T1000 (cell line): ENCODE results near the gene RXFP3.
"Not testable (repeated sequence)": the region's sequence is repeated elsewhere in the genome, so short reads cannot be mapped to it uniquely, and the experiment has no call there.

ENCODE experiments used
- DNase-seq: peaks from one replicate; lab custom pipeline; 2025; ENCODE audit warnings: mixed read lengths; lab: John Stamatoyannopoulos, UW

RXFP3 gene, protein sequence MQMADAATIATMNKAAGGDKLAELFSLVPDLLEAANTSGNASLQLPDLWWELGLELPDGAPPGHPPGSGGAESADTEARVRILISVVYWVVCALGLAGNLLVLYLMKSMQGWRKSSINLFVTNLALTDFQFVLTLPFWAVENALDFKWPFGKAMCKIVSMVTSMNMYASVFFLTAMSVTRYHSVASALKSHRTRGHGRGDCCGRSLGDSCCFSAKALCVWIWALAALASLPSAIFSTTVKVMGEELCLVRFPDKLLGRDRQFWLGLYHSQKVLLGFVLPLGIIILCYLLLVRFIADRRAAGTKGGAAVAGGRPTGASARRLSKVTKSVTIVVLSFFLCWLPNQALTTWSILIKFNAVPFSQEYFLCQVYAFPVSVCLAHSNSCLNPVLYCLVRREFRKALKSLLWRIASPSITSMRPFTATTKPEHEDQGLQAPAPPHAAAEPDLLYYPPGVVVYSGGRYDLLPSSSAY

DNA sequence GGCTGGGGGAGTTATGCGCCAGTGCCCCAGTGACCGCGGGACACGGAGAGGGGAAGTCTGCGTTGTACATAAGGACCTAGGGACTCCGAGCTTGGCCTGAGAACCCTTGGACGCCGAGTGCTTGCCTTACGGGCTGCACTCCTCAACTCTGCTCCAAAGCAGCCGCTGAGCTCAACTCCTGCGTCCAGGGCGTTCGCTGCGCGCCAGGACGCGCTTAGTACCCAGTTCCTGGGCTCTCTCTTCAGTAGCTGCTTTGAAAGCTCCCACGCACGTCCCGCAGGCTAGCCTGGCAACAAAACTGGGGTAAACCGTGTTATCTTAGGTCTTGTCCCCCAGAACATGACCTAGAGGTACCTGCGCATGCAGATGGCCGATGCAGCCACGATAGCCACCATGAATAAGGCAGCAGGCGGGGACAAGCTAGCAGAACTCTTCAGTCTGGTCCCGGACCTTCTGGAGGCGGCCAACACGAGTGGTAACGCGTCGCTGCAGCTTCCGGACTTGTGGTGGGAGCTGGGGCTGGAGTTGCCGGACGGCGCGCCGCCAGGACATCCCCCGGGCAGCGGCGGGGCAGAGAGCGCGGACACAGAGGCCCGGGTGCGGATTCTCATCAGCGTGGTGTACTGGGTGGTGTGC is at the start of gene RXFP3:
RXFP3 (plus strand) TSS at position 6 of the 636 bp plus-strand sequence; CDS start at position 361, 355 bp downstream.
- DNase-seq = no peak

DNA sequence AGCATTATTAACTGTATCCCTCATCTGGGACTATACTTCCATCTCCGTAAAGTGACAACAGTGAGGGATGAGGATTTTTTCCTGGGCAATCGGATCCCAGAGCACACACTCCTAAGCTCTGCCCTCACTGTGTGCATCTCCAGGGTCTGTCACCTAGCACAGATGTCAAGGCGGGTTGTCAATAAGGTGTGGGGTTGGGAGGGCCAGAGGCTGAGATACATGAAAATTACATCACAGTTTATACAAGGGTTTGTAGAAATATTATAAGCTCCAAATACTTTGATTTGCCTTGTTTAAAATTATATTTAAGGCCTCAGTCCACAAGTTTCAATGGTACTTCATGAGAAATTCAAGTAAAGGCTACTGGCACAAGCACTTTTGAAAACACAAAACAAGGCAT is 48.9 kb upstream of the RXFP3 start:
- DNase-seq = no peak

GRCh38 chr5:33888587-33888986 is 47.6 kb upstream of the RXFP3 start:
- no peak for DNase-seq

DNA sequence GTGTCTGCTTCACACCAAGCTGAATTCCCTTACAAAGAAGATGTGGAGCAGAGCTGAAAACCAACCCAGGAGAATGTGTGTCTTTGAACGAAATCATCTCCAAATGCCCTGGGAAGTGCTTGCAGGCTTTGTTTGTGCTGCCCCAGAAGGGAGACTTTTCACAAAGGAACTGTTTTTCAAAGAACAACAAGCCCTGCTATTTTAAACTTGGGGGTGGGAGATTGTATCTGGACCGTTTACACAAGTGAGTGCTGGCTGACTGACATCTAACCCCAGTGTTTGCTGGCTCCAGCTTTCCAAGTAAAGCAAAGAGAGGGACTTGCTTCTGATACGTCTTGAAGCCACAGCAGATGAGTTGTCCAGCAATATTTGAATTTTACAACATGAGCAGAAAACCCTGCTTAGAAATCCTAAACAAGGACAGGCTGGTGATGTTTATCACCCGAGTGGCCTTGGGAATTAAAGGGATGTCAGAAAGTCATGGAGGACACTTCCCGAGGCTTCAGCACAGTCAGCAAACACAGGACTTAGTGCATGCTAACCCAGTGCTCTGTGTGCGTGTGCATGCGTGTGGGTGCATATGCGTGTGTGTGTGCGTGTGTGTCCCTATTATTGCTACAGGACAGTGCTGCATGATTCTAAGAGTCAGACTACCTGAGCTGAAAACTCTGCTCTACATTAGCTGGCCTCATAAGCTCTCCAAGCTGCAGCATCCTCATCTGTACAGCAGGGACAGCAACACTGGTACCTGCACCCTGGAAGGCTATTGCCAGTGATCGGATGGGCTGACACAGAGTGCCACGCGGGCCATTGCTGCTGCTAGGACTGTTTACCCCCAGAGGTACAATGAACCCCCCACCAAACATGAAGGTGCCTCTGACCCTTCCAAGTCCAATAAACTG is 45.8 kb upstream of the RXFP3 start:
- no peak for DNase-seq

DNA sequence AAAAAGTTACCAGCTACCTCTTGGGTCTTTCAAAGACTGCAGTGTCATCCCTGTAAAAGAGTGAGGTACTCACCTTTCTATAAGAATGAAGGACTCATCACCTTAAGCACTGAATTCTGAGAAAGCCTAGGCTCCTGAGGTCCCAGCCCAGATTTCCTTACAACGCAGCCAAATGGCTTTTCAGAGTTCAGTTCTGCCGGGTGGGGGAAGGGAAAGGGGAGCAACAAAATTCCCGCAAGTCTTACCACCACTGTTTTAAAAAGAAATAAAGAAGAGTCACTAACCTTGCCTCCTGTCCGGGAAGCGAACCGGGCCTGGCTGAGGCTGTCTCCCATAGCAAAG is 44.8 kb upstream of the RXFP3 start:
- no peak for DNase-seq

GRCh38 chr5:33891788-33892619 is 44.2 kb upstream of the RXFP3 start, which contains the start of gene ADAMTS12:
Gene ADAMTS12 (minus strand): TSS chr5:33891990. CDS start chr5:33891856, 134 bp downstream.
- DNase-seq = peak; percentile 57

GRCh38 chr5:33892620-33893137 is 43.5 kb upstream of the RXFP3 start:
- DNase-seq = peak; percentile 71

DNA sequence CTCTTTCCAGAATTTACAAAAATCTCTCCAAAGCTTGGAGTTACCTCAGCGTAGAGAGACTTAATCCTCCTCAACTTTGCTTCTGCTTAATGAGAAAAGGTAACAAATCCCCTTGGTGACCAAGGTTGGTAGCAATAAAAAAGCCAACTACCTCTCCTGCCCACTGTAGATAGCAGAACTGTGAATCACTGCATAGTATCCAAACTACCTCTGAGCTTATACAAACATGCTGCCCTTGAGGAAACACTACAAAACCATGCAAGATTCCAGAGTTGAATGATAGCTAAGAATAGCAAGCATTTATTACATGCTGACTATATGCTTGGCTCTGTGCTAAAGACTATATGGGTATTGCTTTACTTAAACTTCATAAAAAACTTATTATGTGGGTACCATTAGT is 41.6 kb upstream of the RXFP3 start:
- no peak for DNase-seq

- no peak for DNase-seq
Observed at GRCh38 chr5:33901156-33901555, 35.0 kb upstream of the RXFP3 start.

DNA sequence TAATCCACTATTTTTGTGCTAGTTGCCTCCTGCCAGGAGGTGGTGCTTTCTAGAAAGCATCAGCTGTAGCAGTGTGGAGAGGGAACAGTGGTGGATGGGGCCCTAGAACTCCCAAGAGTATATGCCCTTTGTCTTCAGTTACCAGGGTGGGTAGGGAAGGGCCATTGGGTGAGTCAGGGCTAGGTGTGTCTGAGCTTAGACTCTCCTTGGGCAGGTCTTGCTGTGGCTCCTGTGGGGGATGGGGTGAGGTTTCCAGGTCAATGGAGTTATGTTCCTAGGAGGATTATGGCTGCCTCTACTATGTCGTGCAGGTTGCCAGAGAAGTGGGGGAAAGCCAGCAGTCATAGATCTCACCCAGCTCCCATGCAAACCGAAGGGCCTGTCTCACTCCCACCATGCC is 33.1 kb upstream of the RXFP3 start:
- no peak for DNase-seq

- no peak for DNase-seq
Observed at GRCh38 chr5:33905381-33905780, 30.8 kb upstream of the RXFP3 start.

DNA sequence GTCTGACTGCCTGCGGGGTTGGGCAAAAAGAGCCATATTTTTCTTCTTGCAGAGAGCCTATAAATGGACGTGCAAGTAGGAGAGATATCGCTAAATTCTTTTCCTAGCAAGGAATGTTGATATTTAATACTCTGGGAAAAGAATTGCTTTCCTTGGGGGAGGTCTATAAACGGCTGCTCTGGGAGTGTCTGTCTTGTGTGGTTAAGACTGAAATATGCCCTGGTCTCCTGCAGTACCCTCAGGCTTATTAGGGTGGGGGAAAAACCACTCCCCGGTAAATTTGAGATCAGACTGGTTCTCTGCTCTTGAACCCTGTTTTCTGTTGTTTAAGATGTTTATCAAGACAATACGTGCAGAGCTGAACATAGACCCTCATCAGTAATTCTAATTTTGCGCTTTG is 29.9 kb upstream of the RXFP3 start:
- DNase-seq = not testable (repeated sequence)

- DNase-seq = not testable (repeated sequence)
Observed at GRCh38 chr5:33914844-33915243, 21.3 kb upstream of the RXFP3 start.

- no peak for DNase-seq
Observed at GRCh38 chr5:33921002-33921401, 15.2 kb upstream of the RXFP3 start.

DNA sequence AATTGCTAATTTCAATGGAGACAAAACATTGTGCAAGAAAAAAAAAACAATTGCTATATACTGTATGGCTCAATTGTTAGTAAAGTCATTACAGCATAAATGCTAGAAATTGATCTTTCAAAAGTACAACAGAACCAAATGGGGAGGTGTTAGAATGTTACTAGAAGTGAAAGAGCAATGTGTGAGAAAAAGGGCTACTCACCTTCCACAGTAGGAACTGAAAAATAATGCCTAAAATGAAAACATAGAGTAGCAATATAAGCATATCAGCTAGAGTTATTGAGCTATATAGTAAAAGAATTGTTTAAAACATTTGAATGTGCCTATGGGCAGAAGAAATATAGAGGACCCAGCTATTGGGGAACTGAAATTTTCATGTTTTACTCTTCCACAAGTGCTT is 10.9 kb upstream of the RXFP3 start:
- DNase-seq = no peak

- DNase-seq = no peak
Observed at GRCh38 chr5:33927685-33928084, 8.5 kb upstream of the RXFP3 start.

DNA sequence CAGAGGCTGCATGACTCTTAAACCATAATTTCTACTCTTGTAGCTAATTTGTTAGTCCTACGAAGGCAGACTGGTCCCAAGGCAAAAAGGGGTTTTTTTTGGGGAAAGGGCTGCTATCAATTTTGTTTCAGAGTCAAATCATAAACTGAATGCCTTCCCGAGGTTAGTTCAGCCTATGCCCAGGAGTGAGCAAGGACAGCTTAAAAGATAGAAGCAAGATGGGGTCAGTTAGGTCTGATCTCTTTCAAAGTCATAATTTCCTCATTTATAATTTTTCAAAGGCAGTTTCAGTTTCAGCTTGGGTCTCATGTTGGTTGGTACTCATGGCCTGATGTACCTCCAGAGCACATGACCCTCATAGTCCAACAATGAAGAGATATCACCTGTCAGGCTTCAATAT is 7.9 kb upstream of the RXFP3 start:
- no peak for DNase-seq

DNA sequence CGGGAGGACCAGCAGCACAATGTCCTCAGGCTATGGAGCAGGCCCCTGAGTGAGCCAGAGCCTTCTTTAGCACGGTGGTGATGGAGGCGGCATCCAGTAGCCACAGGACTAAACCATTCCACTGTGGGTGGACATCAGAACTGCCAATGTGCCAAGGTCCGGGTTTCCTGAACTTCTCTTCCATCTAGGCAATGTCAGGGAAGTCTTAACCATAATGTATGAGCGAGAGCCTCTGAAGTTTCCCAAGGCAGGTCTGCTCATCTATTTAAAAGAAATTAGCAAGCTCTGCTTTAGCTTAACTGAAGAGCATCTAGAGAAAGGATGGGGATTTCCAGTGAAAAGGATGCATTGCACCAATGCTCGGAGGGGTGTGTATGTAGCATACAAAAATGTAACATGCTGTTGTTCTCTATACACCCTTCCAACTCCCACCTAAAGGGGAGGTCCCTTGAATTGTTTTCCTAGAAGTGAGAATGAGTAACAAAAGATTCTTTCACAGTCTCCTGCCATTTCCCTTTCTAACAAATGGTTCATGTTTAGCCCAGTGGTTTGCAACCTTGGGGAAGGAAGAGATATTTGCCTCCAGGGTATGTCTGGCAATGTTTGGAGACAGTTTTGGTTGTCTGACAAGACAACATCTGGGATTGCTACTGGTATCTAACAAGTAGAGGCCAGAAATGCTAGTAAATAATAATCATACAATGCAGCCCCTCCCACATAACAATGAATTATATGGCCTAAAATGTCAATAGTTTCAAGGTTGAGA is 6.1 kb upstream of the RXFP3 start:
- DNase-seq = no peak

- DNase-seq = no peak
Observed at GRCh38 chr5:33931136-33931535, 5.0 kb upstream of the RXFP3 start.

DNA sequence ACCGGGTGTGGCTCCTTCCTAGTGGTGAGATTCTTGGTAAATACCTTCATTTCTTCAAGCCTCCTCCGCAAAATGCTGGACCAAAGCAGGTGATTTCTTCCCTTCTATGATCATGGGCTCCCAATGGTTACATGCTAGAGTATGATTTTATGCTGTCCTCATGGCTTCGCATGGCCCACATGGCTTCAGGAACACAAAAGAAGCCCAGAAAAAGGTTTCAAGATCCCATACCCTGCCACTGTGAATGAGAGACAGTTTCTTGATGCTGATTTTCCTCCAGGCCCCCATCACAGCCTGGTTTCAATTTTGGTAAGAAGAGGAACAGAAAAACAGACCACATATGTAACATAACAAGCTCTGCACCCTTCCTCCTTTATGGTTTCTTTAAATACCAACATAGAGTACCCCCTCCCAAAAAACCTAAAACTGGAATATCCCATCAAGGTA is 2.4 kb upstream of the RXFP3 start:
- DNase-seq = no peak
